ENCODE measurements around the gene FKBP1B.

DNA sequence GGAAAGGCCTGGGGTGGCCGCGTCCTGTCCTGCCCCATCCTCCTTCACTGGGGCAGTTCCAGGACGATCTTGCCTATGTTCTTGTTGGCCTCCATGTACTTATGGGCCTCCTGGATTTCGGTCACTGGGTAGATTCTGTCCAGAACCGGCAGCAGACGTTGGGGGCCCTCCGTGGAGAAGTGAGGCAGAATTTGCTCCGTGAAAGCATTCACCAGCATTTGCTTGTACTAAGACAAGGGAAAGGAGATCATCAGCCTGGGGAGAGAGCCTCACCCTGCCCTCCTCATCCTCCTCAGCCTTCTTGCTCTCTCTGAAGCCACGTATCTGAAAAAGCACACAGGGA, 28.0 kb downstream of the FKBP1B start:
- no peak for TF ChIP-seq CTCF (IDR thresholded peaks at IDR 0.05; ENCODE audit: insufficient read depth, low read length, poor library complexity, severe bottlenecking)
- TF ChIP-seq EZH2phosphoT487 (conservative IDR thresholded peaks at IDR 0.05; ENCODE audit: low read length), result no peak
